H7 (cell line): ENCODE data around the gene POLR1A. TPM values are rescaled to one million over a fixed set of nuclear protein-coding genes. Genes with fewer than 3 reads are reported as not detected.

Experiments
- DNase-seq: peaks from one replicate; pipeline ENCODE4 v3.0.0; 2012
- H3K27me3 ChIP-seq: 2 replicates; pipeline ENCODE4 v1.6.0; 2011; ENCODE audit warnings: mild to moderate bottlenecking, low read length; ENCODE audit not compliant: control insufficient read depth, insufficient read depth
- H3K36me3 ChIP-seq: replicated peaks from 2 replicates; pipeline ENCODE4 v1.5.1; 2011; ENCODE audit warnings: low read length; ENCODE audit not compliant: control insufficient read depth, insufficient read depth
- H3K4me3 ChIP-seq: 2 replicates; pipeline ENCODE4 v1.5.1; 2011; ENCODE audit warnings: low read depth, mild to moderate bottlenecking, control low read depth, low read length, moderate library complexity; ENCODE audit not compliant: insufficient read depth
- total RNA-seq: library from RNA; depleted of rRNA; stranded (reverse); fragments of >200 nt; shearing (Covaris generic); gene quantifications from 2 replicates; pipeline ENCODE4 v1.2.3, GENCODE V29; 2014

Gene POLR1A
- total RNA-seq, 1 experiment from 2014 or later: 19.9 TPM

DNA sequence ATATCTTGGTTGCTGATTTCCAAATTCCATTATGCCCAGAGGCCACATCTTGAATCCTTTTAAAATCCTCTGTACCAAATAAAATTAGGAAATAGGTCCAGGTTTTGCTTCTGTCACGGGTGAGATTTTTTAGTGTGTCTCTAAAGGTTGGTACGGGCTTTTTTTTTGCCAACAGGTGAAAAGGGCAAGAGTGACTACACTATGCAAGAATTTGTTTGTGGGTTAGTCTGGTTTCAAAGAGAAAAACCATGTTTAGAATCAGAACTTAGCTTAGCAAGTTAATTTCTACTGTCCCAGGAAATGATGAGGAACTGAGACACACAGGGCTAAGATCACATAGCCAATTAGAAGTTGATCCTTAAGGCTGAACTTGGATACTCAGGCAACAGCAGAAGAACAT, 41.7 kb downstream of the POLR1A start:
- no peaks in the 10 kb centered on the region for H3K27me3 ChIP-seq
- H3K4me3 ChIP-seq: no peak overlapping the region
- peaks cover 27% of the 10 kb centered on the region for H3K36me3 ChIP-seq
- DNase-seq: no peak

DNA sequence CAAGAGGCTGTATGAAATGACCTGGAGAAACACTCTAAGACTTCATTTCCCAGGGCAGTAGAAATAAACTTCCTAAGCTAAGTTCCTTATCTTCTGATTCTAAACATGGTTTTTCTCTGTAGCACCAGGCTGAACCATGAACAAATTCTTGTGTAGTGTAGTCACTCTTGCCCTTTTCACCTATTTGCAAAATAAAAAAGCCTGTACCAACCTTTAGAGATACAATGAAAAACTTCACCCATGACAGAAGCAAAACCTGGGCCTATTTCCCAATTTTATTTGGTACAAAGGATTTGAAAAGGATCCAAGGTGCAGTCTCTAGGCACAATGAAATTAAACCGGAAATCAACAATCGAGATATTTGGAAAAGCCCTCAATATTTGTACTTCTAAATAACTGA, 43.6 kb downstream of the POLR1A start:
- DNase-seq: no peak
- Histone ChIP-seq H3K36me3 (peaks cover 23% of the 10 kb centered on the region), H3K27me3 (no peaks in the 10 kb centered on the region), H3K4me3 (no peak overlapping the region)

DNA sequence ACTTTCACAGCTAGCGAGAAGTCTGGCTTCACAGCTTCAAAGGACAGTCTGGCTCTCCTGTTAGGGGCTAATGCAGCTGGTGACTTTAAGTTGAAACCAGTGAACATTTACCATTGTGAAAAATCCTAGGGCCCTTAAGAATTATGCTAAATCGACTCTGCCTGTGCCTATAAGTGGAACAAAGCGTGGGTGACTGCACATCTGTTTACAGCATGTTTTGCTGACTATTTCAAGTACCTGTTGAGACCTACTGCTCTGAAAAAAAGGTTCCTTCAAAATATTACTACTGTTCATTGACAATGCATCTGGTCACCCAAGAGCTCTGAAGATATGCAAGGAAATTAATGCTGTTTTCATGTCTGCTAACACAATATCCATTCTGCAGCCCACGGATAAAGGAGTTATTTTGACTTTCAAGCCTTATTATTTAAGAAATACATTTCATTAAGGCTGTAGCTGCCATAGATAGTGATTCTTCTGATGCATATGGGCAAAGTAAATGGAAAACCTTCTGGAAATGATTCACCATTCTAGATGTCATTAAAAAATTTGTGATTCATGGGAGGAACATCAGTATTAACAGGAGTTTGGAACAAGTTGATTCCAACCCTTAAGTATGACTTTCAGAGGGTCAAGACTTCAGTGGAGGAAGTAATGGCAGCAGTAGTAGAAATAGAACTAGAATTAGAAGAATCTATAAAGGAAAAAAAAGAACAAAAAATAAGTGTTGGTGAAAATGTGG, 48.9 kb downstream of the POLR1A start:
- DNase-seq: no peak
- Histone ChIP-seq H3K4me3 (no peak overlapping the region), H3K27me3 (no peaks in the 10 kb centered on the region), H3K36me3 (peaks cover 19% of the 10 kb centered on the region)

DNA sequence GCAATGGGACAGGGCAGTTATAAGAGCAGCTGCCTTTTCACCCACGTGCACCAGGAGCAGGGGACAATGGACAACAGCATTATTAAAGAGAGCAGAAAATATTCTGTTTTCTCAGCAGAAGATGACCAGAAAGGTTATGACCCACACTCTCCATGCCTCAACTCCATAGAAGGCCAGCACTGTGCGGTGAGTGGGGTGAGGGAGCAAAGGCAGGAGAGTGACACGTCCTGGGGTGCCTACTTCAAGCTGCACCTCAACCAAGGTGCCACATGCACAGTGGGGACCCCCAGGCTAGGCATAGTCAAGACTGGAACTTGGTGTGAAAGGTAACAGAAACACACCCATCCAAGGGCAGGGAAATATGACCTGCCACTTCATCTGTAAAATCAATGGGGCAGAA, 50.4 kb downstream of the POLR1A start:
- H3K36me3 ChIP-seq: peaks cover 20% of the 10 kb centered on the region
- no peaks in the 10 kb centered on the region for H3K27me3 ChIP-seq
- DNase-seq: no peak
- H3K4me3 ChIP-seq: no peak overlapping the region

DNA sequence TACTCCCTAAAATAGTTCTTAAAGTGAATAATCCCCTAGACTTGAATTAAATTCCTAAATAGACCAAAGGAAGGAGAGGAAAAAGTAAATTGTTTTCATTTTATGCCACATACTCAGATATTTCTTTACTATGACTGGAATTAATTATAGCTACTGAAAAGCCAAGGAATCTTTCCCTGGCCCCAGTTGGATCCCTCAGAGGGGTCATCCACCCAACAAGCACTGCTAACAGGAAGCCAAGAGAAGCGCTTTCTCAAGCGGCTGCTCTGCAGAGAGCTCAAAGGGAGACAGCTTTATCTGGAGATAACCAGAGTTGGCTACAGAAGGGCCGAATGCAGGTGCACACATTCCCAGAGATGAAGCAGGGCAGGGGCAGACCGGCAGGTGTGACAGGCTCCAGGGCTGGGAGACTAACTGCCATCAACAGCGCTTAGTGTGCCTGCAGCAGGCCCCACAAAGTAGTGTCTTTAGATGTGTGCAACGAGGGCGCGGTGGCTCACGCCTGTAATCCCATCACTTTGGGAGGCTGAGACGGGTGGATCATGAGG, 51.1 kb downstream of the POLR1A start:
- peaks cover 20% of the 10 kb centered on the region for H3K36me3 ChIP-seq
- DNase-seq: no peak
- H3K4me3 ChIP-seq: no peak overlapping the region
- H3K27me3 ChIP-seq: no peaks in the 10 kb centered on the region

DNA sequence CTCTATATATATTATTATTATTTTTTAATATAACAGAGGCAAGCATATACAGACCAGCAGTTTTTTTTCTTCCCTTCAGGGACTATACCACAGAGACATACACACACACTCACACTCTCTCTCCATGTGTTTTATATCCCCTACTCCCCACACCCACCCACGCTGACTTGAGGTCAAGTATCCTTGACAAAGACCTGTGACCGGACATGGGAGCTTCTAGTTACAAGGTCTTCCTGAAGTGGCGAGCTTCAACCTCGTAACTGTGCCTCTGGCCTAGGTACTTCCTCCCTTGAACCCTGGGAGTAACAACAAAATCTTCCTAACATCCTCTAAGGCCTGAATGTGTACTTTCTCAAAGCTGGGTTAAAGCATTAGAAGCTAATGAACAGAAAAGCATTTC, 52.5 kb downstream of the POLR1A start:
- no peak overlapping the region for H3K4me3 ChIP-seq
- H3K27me3 ChIP-seq: no peaks in the 10 kb centered on the region
- peaks cover 27% of the 10 kb centered on the region for H3K36me3 ChIP-seq
- no peak for DNase-seq

DNA sequence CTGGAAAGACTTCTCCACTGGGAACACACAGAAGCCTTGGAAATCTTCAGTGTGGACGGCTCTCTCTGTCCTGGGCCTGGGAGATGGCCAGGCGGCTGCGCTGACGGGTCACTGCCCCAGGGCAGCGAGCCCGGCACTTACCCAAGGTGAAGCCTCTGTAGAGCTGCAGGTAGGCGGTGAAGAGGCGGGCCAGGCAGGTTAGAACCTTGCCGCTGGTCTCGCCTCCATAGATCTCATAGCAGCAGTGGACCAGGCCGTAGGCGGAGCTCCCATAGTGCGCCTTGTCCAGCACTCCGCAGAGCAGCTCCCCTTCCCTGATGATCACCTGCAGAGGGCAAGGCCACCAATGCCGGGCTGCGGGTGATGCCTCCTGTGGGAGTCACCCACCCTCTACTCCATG, 53.0 kb downstream of the POLR1A start:
- peak; percentile 14 for DNase-seq
- H3K36me3 ChIP-seq: peaks cover 32% of the 10 kb centered on the region
- H3K27me3 ChIP-seq: no peaks in the 10 kb centered on the region
- no peak overlapping the region for H3K4me3 ChIP-seq

DNA sequence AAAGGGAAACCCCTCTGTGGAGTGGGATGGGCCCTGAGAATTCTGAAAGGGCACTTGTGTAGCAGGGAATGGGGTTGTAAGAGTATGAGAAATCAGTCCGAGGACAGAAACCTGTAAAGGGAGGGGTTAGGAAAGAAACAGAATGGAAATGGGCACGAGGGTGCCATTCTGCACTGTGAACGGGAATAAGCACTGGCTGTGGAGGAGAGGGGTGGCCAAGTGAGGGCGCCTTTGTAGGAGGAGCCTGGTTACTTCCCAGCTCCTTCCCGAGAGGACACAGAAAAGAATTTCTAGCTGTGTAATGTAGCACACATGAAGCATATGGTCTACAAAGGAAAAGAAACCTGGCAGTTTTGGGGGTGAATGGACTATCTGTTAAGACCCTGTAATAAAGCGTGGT, 53.4 kb downstream of the POLR1A start:
- no peaks in the 10 kb centered on the region for H3K27me3 ChIP-seq
- no peak overlapping the region for H3K4me3 ChIP-seq
- H3K36me3 ChIP-seq: peaks cover 34% of the 10 kb centered on the region
- DNase-seq: peak; percentile 30

DNA sequence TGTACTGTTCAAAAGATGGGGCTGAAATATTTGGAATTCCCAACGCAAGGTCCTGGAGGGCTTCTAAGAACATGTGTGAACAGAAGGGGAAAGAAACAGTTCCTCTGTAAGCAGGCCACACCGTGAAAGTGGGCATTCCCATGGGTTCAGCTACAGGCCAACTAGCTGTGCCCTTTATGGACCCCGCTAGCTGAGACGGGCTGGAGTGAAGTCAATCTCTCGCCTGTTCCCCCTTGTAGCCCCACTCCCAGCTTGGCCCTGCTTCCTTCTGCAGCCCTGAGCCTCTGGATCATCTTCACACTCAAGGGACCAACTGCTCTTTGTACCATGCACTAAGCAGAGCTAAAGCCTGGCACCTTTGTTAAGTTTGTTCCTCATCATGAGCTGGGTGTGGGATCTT, 55.4 kb downstream of the POLR1A start:
- Histone ChIP-seq H3K4me3 (no peak overlapping the region), H3K36me3 (peaks cover 46% of the 10 kb centered on the region), H3K27me3 (no peaks in the 10 kb centered on the region)
- no peak for DNase-seq

DNA sequence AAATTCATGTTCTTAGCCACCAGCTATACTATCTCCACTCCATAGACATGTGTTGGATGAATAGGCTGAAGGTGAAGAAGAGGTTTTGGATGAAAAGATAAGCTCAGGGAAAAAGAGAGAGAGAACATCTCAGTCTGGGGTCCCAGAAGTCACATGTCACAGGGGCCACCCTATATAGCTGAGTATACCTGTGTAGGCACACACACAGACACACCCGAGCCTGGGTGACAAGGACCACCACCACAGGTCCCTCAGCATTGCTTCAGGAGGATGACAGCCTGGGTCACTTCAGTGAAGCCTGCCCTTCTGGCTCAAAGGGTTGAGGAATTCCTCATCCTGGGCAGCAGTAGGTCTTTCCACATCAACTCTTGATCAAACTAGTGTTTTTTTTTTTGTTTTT, 56.2 kb downstream of the POLR1A start:
- Histone ChIP-seq H3K4me3 (no peak overlapping the region), H3K36me3 (peaks cover 54% of the 10 kb centered on the region), H3K27me3 (no peaks in the 10 kb centered on the region)
- no peak for DNase-seq

DNA sequence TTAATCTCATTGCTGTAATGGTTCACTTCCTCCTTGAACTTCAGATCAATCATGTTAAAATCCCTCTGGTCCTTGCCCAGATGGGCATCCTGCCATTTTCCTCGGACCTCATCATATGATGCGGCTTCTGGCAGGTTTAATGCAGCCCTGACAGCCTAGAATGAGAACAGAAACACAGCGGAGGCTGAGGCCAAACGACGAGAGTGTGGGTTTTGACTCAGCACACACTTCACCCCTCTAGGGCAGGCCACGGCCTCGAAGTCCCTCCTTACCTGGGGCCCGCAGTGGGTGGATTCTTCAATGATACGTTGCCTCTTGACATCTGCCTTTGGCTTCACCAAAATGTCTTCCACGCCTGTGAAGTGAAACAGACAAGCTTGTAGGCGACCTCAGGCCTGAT, 56.8 kb downstream of the POLR1A start:
- H3K4me3 ChIP-seq: no peak overlapping the region
- H3K36me3 ChIP-seq: peaks cover 57% of the 10 kb centered on the region
- DNase-seq: no peak
- H3K27me3 ChIP-seq: no peaks in the 10 kb centered on the region

DNA sequence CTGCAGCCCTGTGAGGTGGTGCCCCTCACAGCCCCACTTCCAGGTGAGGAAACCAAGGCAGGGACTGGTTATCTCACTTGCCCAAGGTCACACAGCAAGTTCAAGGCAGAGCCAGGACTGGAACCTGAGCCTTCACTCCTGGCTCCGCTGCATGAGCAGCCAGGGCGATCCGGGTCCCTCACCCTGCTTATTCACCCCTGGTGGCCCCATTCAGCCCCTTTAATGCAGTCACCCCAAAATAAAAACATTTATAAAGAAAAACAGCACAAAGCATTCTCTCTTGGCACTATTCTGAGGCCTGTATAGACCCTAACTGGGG, 57.3 kb downstream of the POLR1A start:
- DNase-seq: no peak

DNA sequence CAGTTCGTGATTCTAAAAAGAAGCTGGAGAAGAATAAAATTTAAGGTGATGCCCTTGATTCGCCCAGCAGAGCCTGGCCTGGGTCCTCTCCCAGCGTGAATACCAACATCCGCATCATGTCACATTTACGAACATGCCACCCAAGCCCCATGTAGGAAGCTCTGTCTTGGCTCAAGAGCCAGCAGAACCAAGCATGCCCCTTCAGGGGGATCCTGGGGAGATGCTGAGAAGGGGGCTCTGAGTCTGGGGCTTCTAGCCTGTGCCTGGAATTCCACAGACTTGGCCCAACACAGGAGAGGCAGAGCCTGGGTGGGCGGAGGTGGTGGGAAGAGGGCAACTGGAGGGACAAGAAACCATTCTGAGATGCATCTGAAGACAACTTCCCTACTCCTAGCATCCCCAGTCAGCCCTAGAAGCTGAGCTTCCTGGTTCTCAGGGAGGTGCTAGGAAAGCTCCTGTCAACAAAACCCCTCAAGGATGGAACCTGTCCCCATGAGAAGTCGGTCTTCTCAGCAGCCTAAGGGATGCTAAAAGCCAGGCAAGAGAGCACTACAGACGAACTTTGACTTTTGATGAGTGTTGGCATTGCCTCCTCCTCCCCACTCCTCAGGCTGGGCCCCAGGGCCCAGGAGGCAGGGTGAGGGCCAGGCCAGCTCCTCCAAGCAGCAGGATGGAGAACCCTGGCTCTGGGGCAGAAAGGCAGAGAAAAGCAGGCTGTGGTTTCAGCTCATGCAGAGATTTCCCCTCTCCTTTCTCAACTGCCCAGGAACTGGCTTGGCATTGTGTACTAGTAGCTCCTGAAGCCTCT, 57.9 kb downstream of the POLR1A start:
- Histone ChIP-seq H3K4me3 (no peak overlapping the region), H3K36me3 (peaks cover 53% of the 10 kb centered on the region), H3K27me3 (no peaks in the 10 kb centered on the region)
- peak; percentile 19 for DNase-seq

More for the DNA sequence above, 57.3 kb downstream of the POLR1A start:
- Histone ChIP-seq H3K4me3 (no peak overlapping the region), H3K27me3 (no peaks in the 10 kb centered on the region), H3K36me3 (peaks cover 54% of the 10 kb centered on the region)

DNA sequence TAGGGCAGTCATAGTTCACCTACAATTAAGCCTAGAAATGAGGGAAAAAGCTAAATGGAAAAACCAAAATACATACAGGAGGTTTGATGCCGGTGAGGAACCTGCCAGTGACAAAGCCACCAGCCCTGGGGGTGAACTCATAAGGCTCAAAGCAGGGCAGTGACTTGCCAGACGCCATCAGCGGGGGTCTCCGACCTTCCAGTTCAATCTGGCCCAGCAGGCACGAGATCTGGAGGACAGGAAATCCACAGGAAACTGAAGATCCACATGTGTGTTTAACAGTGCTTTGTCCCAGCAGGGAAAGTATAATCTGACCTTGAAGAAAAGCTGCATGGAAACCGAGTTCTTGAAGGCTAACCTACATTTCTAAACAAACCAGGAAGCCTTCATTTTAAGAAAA, 60.1 kb downstream of the POLR1A start:
- no peak overlapping the region for H3K4me3 ChIP-seq
- H3K27me3 ChIP-seq: no peaks in the 10 kb centered on the region
- H3K36me3 ChIP-seq: peaks cover 52% of the 10 kb centered on the region
- no peak for DNase-seq

DNA sequence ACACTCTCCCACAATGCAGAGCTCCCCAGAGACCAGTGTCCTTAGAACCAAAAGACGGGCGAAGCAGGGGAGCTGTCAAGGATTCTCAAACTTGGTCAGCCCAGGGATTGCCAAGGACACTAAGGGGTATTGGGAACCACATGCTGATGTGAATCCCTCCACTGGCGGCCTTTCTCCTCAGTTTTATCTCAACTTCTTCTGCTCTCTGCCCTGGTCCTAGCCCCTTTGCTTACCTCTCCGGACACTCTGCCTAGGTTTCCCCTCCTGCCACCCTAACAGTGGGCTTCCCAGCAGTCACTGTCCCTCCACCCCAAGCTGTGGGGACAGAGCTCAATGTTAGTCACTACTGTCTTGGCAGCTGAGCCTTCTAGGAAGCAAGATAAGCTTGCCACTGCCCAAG, 61.1 kb downstream of the POLR1A start:
- Histone ChIP-seq H3K27me3 (no peaks in the 10 kb centered on the region), H3K36me3 (peaks cover 55% of the 10 kb centered on the region), H3K4me3 (no peak overlapping the region)
- no peak for DNase-seq
